Activated B cell treated with CpG ODN at 0.5 μM for 24 hours (primary cell): Measurements from ENCODE around the gene SLC4A5. TPM values are rescaled to one million over a fixed set of nuclear protein-coding genes. Genes with fewer than 3 reads are reported as not detected.

ENCODE experiments used
- ATAC-seq: fragments of 200-7000 bp; cut with Tn5 transposase; one replicate; pipeline ENCODE4 v1.10.0; 2021; ENCODE audit warnings: low read depth, mild to moderate bottlenecking, moderate library complexity
- CTCF ChIA-PET: fragments of 350-600 bp; sonication (Branson Sonifier 250); formaldehyde crosslinking; loops from one replicate; lab custom pipeline; 2021; ENCODE audit warnings: antibody characterized with exemption; lab: Charles Lee
- POLR2A ChIA-PET: fragments of 350-600 bp; sonication (Branson Sonifier 250); formaldehyde crosslinking; loops from one replicate; lab custom pipeline; 2021; ENCODE audit warnings: antibody characterized with exemption; lab: Charles Lee
- DNase-seq: peaks from one replicate; pipeline ENCODE4 v3.0.0; 2022
- H3K27ac Mint-ChIP-seq: one replicate; pipeline ENCODE4 v1.8.0; 2020; ENCODE audit warnings: mixed read lengths
- H3K27me3 Mint-ChIP-seq: one replicate; pipeline ENCODE4 v1.8.0; 2021; ENCODE audit warnings: mixed read lengths
- H3K36me3 Mint-ChIP-seq: one replicate; pipeline ENCODE4 v1.8.0; 2021; ENCODE audit warnings: low read depth, mixed read lengths
- H3K4me1 Mint-ChIP-seq: one replicate; pipeline ENCODE4 v1.8.0; 2021; ENCODE audit warnings: mixed read lengths
- H3K4me3 Mint-ChIP-seq: one replicate; pipeline ENCODE4 v1.8.0; 2020; ENCODE audit warnings: mild to moderate bottlenecking, mixed read lengths
- H3K9me3 Mint-ChIP-seq: one replicate; pipeline ENCODE4 v1.8.0; 2020; ENCODE audit warnings: mixed read lengths
- CTCF ChIP-seq: fragments of 200-600 bp; IDR thresholded peaks from one replicate; pipeline ENCODE4 v1.8.0; 2022; ENCODE audit warnings: antibody characterized with exemption, mild to moderate bottlenecking
- intact Hi-C: fragments of 100-400 bp; cut with micrococcal nuclease; formaldehyde crosslinking; loops from one replicate; pipeline ENCODE4 v1.15.1; 2024
- total RNA-seq: library from RNA; stranded (reverse); gene quantifications from 2 replicates; pipeline ENCODE4 v1.2.3, GENCODE V29; 2022

Gene SLC4A5
- total RNA-seq, 1 donor from 2014 or later: 5.9 TPM

GRCh38 chr2:74252862-74253261 is 90.4 kb downstream of the SLC4A5 start:
- intact Hi-C loops: no loop called here
- ChIA-PET POLR2A (no interaction called here), CTCF (interaction anchor here (1.2 kb wide), 1 partner anchor 82 kb away, joined by 6 read pairs; no protein-coding TSS in a partner anchor)
- H3K27ac Mint-ChIP-seq: no peak overlapping the region
- no peak overlapping the region for H3K4me3 Mint-ChIP-seq
- no peaks in the 10 kb centered on the region for H3K9me3 Mint-ChIP-seq
- ATAC-seq (no peak), DNase-seq (no peak)
- H3K27me3 Mint-ChIP-seq: no peaks in the 10 kb centered on the region
- no peak for TF ChIP-seq CTCF
- peaks cover 2% of the 10 kb centered on the region for H3K4me1 Mint-ChIP-seq
- no peaks in the 10 kb centered on the region for H3K36me3 Mint-ChIP-seq

- Mint-ChIP-seq H3K4me3 (no peak overlapping the region), H3K9me3 (no peaks in the 10 kb centered on the region), H3K36me3 (no peaks in the 10 kb centered on the region), H3K27ac (no peak overlapping the region), H3K27me3 (no peaks in the 10 kb centered on the region), H3K4me1 (peaks cover 2% of the 10 kb centered on the region)
- DNase-seq (no peak), ATAC-seq (no peak)
- ChIA-PET POLR2A (no interaction called here), CTCF (interaction anchor here (1.4 to 1.6 kb wide), 2 partner anchors 280 to 336 kb away, joined by 3 to 4 read pairs; no protein-coding TSS in a partner anchor)
- intact Hi-C loops: no loop called here
- no peak for TF ChIP-seq CTCF
Observed at GRCh38 chr2:74252036-74252435, 91.2 kb downstream of the SLC4A5 start.

DNA sequence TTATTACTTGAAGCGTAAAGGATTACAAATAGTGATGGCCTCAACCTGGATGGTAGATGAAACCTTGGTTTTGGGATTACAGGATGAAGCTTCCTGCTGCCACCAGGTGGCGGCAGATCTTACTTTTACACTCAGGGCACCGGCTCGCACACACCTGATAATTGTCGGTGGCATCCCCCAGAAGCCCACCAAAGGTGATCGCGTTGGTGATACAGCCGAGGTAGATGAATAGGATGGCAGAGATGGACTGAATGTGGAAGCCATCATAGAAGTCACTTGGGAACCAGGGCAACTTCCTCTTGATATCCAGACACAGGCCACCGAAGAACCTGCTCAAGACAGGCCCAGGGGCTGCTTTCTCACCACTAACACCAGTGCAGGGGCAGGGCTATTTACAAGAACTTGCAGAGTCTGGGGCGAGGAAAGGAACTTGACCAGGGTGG is 93.0 kb downstream of the SLC4A5 start:
- TF ChIP-seq CTCF: no peak
- intact Hi-C loops: loop anchor here (1.0 kb wide), 3 partner anchors 85 to 426 kb away; no protein-coding TSS in a partner anchor
- ChIA-PET CTCF (interaction anchor here (0.6 to 2.9 kb wide), 29 partner anchors 8 to 427 kb away, joined by 3 to 81 read pairs (median 3); partner anchors contain the start of gene STAMBP), POLR2A (interaction anchor here (0.5 to 1.9 kb wide), 7 partner anchors 71 to 1001 kb away, joined by 3 to 4 read pairs (median 3); partner anchors contain the start of genes BOLA3, MOB1A and TLX2)
- Mint-ChIP-seq H3K4me1 (peaks cover 2% of the 10 kb centered on the region), H3K4me3 (no peak overlapping the region), H3K9me3 (no peaks in the 10 kb centered on the region), H3K36me3 (no peaks in the 10 kb centered on the region), H3K27me3 (no peaks in the 10 kb centered on the region), H3K27ac (no peak overlapping the region)
- peak; percentile 43 for DNase-seq
- ATAC-seq: peak; percentile 64

- Mint-ChIP-seq H3K27ac (no peak overlapping the region), H3K4me1 (peaks cover 2% of the 10 kb centered on the region), H3K9me3 (no peaks in the 10 kb centered on the region), H3K27me3 (no peaks in the 10 kb centered on the region), H3K4me3 (no peak overlapping the region), H3K36me3 (no peaks in the 10 kb centered on the region)
- TF ChIP-seq CTCF: no peak
- intact Hi-C loops: loop anchor here (1.0 kb wide), 3 partner anchors 86 to 425 kb away; no protein-coding TSS in a partner anchor
- ChIA-PET POLR2A (interaction anchor here (0.5 to 1.9 kb wide), 7 partner anchors 71 to 1000 kb away, joined by 3 to 4 read pairs (median 3); partner anchors contain the start of genes BOLA3, MOB1A and TLX2), CTCF (interaction anchor here (0.6 to 2.9 kb wide), 29 partner anchors 9 to 426 kb away, joined by 3 to 81 read pairs (median 3); partner anchors contain the start of gene STAMBP)
- ATAC-seq (no peak), DNase-seq (no peak)
Observed at GRCh38 chr2:74249406-74250122, 93.7 kb downstream of the SLC4A5 start.
